NT2/D1 (cell line): Measurements from ENCODE around the gene TEAD4.

ENCODE experiments used
- SUZ12 ChIP-seq: IDR thresholded peaks from 2 replicates; pipeline ENCODE4 v1.6.1; 2011; ENCODE audit not compliant: insufficient read length, insufficient read depth; ENCODE audit errors: extremely low read depth
- YY1 ChIP-seq: IDR thresholded peaks from 2 replicates; pipeline ENCODE4 v1.6.1; 2011; ENCODE audit not compliant: insufficient read length, insufficient read depth
- ZNF274 ChIP-seq: IDR thresholded peaks from 2 replicates; pipeline ENCODE4 v1.6.1; 2011; ENCODE audit warnings: mild to moderate bottlenecking, low read depth, low read length

- TF ChIP-seq YY1, result no peak
- TF ChIP-seq ZNF274, result no peak
- no peak for TF ChIP-seq SUZ12
These were observed 95.2 kb downstream of the TEAD4 start for GRCh38 chr12:3054374-3054773.
